Chondrocyte (in vitro differentiated cells): ENCODE measurements around the gene ZNF343. TPM values are rescaled to one million over a fixed set of nuclear protein-coding genes. Genes with fewer than 3 reads are reported as not detected.

Experiments used
- DNase-seq: peaks from one replicate; pipeline ENCODE4 v3.0.0; 2021; ENCODE audit warnings: mixed read lengths, low spot score
- H3K27ac Mint-ChIP-seq: one replicate; pipeline ENCODE4 v1.8.0; 2021; ENCODE audit warnings: mild to moderate bottlenecking, moderate library complexity, mixed read lengths; ENCODE audit not compliant: unreplicated experiment
- H3K27me3 Mint-ChIP-seq: 2 replicates; pipeline ENCODE4 v1.8.0; 2021; ENCODE audit warnings: low read depth, mixed read lengths
- H3K36me3 Mint-ChIP-seq: 2 replicates; pipeline ENCODE4 v1.8.0; 2021; ENCODE audit warnings: low read depth, mixed read lengths
- H3K4me1 Mint-ChIP-seq: 2 replicates; pipeline ENCODE4 v1.8.0; 2021; ENCODE audit warnings: low read depth, mild to moderate bottlenecking, mixed read lengths
- H3K4me3 Mint-ChIP-seq: one replicate; pipeline ENCODE4 v1.8.0; 2021; ENCODE audit warnings: mild to moderate bottlenecking, moderate library complexity, mixed read lengths; ENCODE audit not compliant: unreplicated experiment
- H3K9me3 Mint-ChIP-seq: 2 replicates; pipeline ENCODE4 v1.8.0; 2021; ENCODE audit warnings: low read depth, mixed read lengths
- total RNA-seq: library from RNA; stranded (reverse); gene quantifications from 3 replicates; pipeline ENCODE4 v1.2.1, GENCODE V29; 2021
- TF ChIP-seq, protein P1 (sequence below): fragments of 200-600 bp; sonication (generic); IDR thresholded peaks from 2 replicates; pipeline ENCODE4 v1.5.0; 2021; ENCODE audit warnings: antibody characterized with exemption, mild to moderate bottlenecking, moderate library complexity

Gene ZNF343
- total RNA-seq, 1 donor from 2014 or later, result 11.5 TPM

DNA sequence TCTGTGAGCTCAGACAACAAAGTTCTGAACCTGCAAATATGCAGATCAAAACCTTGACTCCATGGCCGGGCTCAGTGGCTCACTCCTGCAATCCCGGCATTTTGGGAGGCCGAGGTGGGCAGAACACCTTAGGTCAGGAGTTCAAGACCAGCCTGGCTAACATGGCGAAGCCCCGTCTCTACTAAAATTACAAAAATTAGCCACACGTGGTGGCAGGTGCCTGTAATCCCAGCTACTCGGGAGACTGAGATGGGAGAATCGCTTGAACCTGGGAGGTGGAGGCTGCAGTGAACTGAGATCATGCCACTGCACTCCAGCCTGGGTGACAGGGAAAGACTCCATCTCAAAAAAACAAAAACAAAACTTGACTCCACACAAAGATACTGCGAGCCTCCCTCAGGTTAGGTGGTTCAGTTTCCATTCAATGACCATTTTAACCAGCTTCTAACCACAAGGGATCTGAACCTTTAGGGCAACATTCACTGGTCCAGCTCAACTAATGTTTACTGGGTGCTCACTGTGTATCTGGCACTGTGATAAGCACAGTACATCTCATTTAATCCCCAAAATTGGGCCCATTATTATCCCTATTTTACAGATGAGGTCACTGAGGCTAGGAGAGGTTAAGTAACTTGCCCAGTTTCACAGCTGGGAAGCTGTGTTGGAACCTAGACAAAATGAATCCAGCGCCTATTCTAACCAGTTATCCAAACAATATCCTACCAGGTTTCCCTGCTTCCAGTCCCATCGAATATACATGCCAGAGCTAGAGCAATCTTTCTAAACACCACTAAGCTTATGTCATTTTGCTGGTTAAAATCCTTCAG is 39.9 kb downstream of the ZNF343 start:
- no peak for DNase-seq
- peaks cover 32% of the 10 kb centered on the region for H3K36me3 Mint-ChIP-seq
- peak overlapping the region; percentile 93 for H3K4me3 Mint-ChIP-seq
- peaks cover 32% of the 10 kb centered on the region for H3K4me1 Mint-ChIP-seq
- TF ChIP-seq, protein P1, sequence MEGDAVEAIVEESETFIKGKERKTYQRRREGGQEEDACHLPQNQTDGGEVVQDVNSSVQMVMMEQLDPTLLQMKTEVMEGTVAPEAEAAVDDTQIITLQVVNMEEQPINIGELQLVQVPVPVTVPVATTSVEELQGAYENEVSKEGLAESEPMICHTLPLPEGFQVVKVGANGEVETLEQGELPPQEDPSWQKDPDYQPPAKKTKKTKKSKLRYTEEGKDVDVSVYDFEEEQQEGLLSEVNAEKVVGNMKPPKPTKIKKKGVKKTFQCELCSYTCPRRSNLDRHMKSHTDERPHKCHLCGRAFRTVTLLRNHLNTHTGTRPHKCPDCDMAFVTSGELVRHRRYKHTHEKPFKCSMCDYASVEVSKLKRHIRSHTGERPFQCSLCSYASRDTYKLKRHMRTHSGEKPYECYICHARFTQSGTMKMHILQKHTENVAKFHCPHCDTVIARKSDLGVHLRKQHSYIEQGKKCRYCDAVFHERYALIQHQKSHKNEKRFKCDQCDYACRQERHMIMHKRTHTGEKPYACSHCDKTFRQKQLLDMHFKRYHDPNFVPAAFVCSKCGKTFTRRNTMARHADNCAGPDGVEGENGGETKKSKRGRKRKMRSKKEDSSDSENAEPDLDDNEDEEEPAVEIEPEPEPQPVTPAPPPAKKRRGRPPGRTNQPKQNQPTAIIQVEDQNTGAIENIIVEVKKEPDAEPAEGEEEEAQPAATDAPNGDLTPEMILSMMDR, result no peak
- no peaks in the 10 kb centered on the region for H3K27me3 Mint-ChIP-seq
- peak overlapping the region; percentile 96 for H3K27ac Mint-ChIP-seq
- no peaks in the 10 kb centered on the region for H3K9me3 Mint-ChIP-seq

DNA sequence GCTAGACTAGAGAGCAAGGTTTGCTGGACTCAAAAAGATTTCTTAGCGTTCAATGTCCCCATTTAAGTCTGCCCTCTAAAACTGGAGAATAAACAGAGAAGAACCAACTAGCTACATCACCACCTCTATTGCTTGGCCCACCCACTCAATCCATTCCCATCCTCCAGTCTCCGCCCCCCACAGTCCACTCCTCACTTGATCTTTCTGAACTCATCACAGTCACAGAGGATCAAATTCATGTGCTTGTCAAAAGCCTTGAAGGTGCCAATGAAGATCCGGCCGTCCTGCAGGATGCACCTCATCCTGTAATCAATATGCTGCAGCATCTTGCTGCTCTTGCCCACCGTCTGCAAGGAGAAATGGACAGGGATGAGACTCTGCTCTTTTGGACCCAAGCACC is 41.3 kb downstream of the ZNF343 start:
- Mint-ChIP-seq H3K9me3 (no peaks in the 10 kb centered on the region), H3K4me3 (no peak overlapping the region), H3K36me3 (peaks cover 43% of the 10 kb centered on the region), H3K4me1 (peaks cover 32% of the 10 kb centered on the region), H3K27me3 (no peaks in the 10 kb centered on the region), H3K27ac (peak overlapping the region; percentile 30)
- TF ChIP-seq, protein P1, result no peak
- DNase-seq, result no peak

DNA sequence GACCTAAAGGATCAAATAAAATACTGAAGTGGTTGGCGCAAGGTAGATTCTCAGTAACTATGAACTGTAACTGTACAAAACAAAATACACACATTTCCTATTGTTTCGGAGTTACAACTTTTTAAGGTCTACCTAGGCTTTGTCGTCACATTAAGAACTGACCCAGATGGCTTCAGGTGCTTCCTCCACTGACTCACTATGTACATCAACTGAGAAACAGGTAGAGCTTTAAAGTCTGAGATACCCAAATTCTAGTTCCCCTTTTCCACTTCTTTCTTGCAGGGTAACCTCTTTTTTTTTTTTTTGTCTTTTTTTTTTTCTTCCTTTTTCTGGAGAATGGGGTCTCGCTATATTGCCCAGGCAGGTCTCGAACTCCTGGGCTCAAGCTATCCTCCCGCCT is 43.6 kb downstream of the ZNF343 start:
- no peak overlapping the region for H3K4me3 Mint-ChIP-seq
- peaks cover 26% of the 10 kb centered on the region for H3K4me1 Mint-ChIP-seq
- H3K36me3 Mint-ChIP-seq, result peaks cover 60% of the 10 kb centered on the region
- no peaks in the 10 kb centered on the region for H3K9me3 Mint-ChIP-seq
- TF ChIP-seq, protein P1, result no peak
- no peak for DNase-seq
- H3K27ac Mint-ChIP-seq, result no peak overlapping the region
- H3K27me3 Mint-ChIP-seq, result no peaks in the 10 kb centered on the region

DNA sequence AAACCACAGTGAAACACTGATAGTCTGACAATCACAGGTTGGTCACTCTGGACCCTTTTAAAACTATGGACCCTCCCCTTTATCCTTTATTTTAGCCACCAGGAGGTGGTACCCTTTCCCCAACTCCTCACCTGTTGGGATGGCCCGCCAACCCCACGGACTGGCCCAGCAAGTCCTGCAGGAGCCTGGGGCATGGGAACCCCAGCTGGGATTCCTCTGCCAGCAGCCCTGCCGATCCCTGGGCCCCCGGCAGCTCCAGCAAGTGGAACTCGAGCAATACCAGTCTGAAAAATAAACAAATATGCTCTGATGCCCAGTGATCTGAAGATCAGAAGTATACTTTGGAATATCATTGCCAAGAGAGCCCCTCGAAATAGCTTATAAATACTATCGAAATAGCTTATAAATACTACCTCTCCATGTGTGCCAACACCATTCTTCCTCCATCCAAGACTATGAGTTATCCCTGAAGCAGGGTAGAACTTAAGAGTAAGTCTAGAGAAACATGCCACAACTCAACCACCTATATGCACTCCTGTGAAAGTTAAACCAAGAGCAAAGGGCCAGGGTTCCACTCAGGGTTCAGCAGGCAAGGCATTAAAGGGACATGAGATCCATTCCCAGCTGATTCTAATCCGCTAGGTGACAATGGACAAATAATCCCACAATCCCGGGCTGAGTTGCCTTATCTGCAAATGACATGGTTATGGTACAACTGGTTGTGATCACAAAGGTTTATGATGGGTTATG is 44.9 kb downstream of the ZNF343 start:
- H3K4me1 Mint-ChIP-seq, result peaks cover 16% of the 10 kb centered on the region
- no peaks in the 10 kb centered on the region for H3K27me3 Mint-ChIP-seq
- H3K27ac Mint-ChIP-seq, result peak overlapping the region; percentile 45
- H3K4me3 Mint-ChIP-seq, result no peak overlapping the region
- DNase-seq, result no peak
- H3K36me3 Mint-ChIP-seq, result peaks cover 58% of the 10 kb centered on the region
- TF ChIP-seq, protein P1, result no peak
- H3K9me3 Mint-ChIP-seq, result no peaks in the 10 kb centered on the region

DNA sequence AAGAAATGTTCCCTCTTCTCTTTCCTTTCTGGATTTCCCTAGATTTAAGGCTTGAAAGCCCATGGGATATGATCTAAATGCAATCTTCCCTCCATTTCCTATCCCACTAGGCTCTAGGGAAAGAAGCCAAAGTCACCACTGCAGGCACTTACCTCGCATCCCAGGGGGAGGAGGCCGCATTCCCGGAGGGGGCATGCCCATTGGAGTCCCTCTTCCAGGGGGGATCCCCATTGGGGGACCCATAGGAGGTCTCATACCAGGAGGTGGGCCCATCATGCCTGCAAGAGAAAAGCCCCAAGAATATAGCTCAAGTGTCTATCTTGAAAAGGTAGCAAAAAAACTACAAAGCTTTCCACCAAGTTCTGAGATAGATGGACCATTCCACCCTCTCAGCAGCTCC is 46.2 kb downstream of the ZNF343 start:
- peaks cover 3% of the 10 kb centered on the region for H3K4me1 Mint-ChIP-seq
- no peaks in the 10 kb centered on the region for H3K9me3 Mint-ChIP-seq
- no peak overlapping the region for H3K27ac Mint-ChIP-seq
- TF ChIP-seq, protein P1, result no peak
- no peak for DNase-seq
- no peak overlapping the region for H3K4me3 Mint-ChIP-seq
- peaks cover 54% of the 10 kb centered on the region for H3K36me3 Mint-ChIP-seq
- no peaks in the 10 kb centered on the region for H3K27me3 Mint-ChIP-seq
